Upper lobe of left lung (tissue), 6 donors: ENCODE measurements around the gene PCBP3. TPM values are rescaled to one million over a fixed set of nuclear protein-coding genes. Genes with fewer than 3 reads are reported as not detected.
A peak's percentile ranks its signal among the peaks of the same experiment; 100 is the strongest.

Source experiments
- ATAC-seq, 2 donors: fragments of 200-7000 bp; cut with Tn5 transposase; one replicate each; pipeline ENCODE4 v1.9.1; 2022; ENCODE audit warnings: mild to moderate bottlenecking in 2 of 2, moderate library complexity in 2 of 2; ENCODE audit not compliant: low FRiP score in 2 of 2
- DNase-seq, 2 donors: peaks; one replicate each; pipeline ENCODE4 v3.0.0-alpha.2; 2019 to 2020
- H3K27ac ChIP-seq, 4 donors: fragments of 200-600 bp; sonication (generic); one replicate each; pipeline ENCODE4 v1.5.1; 2016 to 2019
- H3K27me3 ChIP-seq, 4 donors: fragments of 200-600 bp; sonication (generic); one replicate each; pipeline ENCODE4 v1.5.1; 2017 to 2019
- H3K36me3 ChIP-seq, 4 donors: fragments of 200-600 bp; sonication (generic); one replicate each; pipeline ENCODE4 v1.5.1; 2016 to 2019
- H3K4me1 ChIP-seq, 4 donors: fragments of 200-600 bp; sonication (generic); one replicate each; pipeline ENCODE4 v1.5.1; 2018 to 2019
- H3K4me3 ChIP-seq, 4 donors: fragments of 200-600 bp; sonication (generic); one replicate each; pipeline ENCODE4 v1.5.1; 2017 to 2019; ENCODE audit warnings: mild to moderate bottlenecking in 2 of 4, moderate library complexity in 1 of 4
- H3K9me3 ChIP-seq, 4 donors: fragments of 200-600 bp; sonication (generic); one replicate each; pipeline ENCODE4 v1.5.1; 2018 to 2019
- CTCF ChIP-seq, 6 experiments: fragments of 450-650 bp in 4 of 6; fragments of 200-600 bp in 2 of 6; sonication (generic) in 2 of 6; IDR thresholded peaks; one replicate each; pipeline ENCODE4 v1.5.1; 2016 to 2019; ENCODE audit warnings: antibody characterized with exemption in 6 of 6
- EP300 ChIP-seq, 4 donors: sonication (generic); formaldehyde crosslinking; IDR thresholded peaks; one replicate each; pipeline ENCODE4 v1.5.1; 2017; ENCODE audit warnings: antibody characterized with exemption in 4 of 4, control low read depth in 2 of 4
- POLR2A ChIP-seq, 4 donors: fragments of 450-650 bp; IDR thresholded peaks; one replicate each; pipeline ENCODE4 v1.5.1; 2016 to 2017; ENCODE audit warnings: antibody characterized with exemption in 4 of 4, mild to moderate bottlenecking in 2 of 4
- POLR2AphosphoS5 ChIP-seq, 2 donors: sonication (generic); formaldehyde crosslinking; IDR thresholded peaks; one replicate each; pipeline ENCODE4 v1.5.1; 2017; ENCODE audit warnings: antibody characterized with exemption in 2 of 2
- WGBS, 2 donors: methylation state at CpG; one replicate each; pipeline ENCODE4 v1.1.5; 2017 to 2018; 5-methylcytosine and 5-hydroxymethylcytosine counted together
- total RNA-seq, 6 donors: library from RNA; depleted of rRNA in 4 of 6; stranded (reverse); fragments of >200 nt in 4 of 6; gene quantifications; one replicate each; pipeline versions ENCODE4 v1.1.0 to v1.2.1, GENCODE V29; 2016 to 2021
- donor health status: DM: no; HTN: no; CAD: no; lungs with moderate emphysema.
- donor health status: DM: no; HTN: yes; CAD: no; lungs with severe emphysema.

Gene PCBP3
- total RNA-seq, 6 donors from 2014 or later, result 0.78 to 10.5 (median 3.3) TPM

- Histone ChIP-seq H3K4me3 (no peak overlapping the region), H3K27me3 (no peaks in the 10 kb centered on the region), H3K36me3 (no peaks in the 10 kb centered on the region), H3K27ac (no peak overlapping the region), H3K9me3 (no peaks in the 10 kb centered on the region), H3K4me1 (peaks cover 0 to 8% (median 1%) of the 10 kb centered on the region in 4 donors)
- ATAC-seq (no peak), DNase-seq (peak in 1 of 2 donors; percentile 34)
- no peak for TF ChIP-seq CTCF (IDR thresholded peaks at IDR 0.05)
- no peak for TF ChIP-seq POLR2A (IDR thresholded peaks at IDR 0.05)
- no peak for TF ChIP-seq EP300 (IDR thresholded peaks at IDR 0.05)
- TF ChIP-seq POLR2AphosphoS5 (IDR thresholded peaks at IDR 0.05), result no peak
- WGBS, 2 donors, result 80 to 85% methylated on average over 12 of the region's 12 CpGs
Observed at GRCh38 chr21:45945868-45946210, 302.3 kb downstream of the PCBP3 start.

- no peaks in the 10 kb centered on the region for H3K36me3 ChIP-seq
- DNase-seq, result peak in 1 of 2 donors; percentile 44
- H3K4me3 ChIP-seq, result no peak overlapping the region
- no peak for ATAC-seq
- H3K27me3 ChIP-seq, result no peaks in the 10 kb centered on the region
- TF ChIP-seq EP300 (IDR thresholded peaks at IDR 0.05) (no peak), POLR2AphosphoS5 (IDR thresholded peaks at IDR 0.05) (no peak), POLR2A (IDR thresholded peaks at IDR 0.05) (no peak), CTCF (IDR thresholded peaks at IDR 0.05) (no peak)
- H3K9me3 ChIP-seq, result no peaks in the 10 kb centered on the region
- no peak overlapping the region for H3K27ac ChIP-seq
- WGBS, 2 donors, result 92% methylated on average over 14 to 16 of the region's 16 CpGs
- H3K4me1 ChIP-seq, result peaks cover 0 to 8% (median 3%) of the 10 kb centered on the region in 4 donors
Observed at GRCh38 chr21:45947296-45947695, 303.8 kb downstream of the PCBP3 start.

GRCh38 chr21:45947716-45948255 is 304.3 kb downstream of the PCBP3 start:
- no peaks in the 10 kb centered on the region for H3K9me3 ChIP-seq
- H3K4me1 ChIP-seq, result peaks cover 0 to 8% (median 3%) of the 10 kb centered on the region in 4 donors
- H3K27ac ChIP-seq, result no peak overlapping the region
- DNase-seq, result peak in 1 of 2 donors; percentile 60
- WGBS, 2 donors, result 87 to 90% methylated on average over 16 of the region's 16 CpGs
- no peaks in the 10 kb centered on the region for H3K27me3 ChIP-seq
- no peak overlapping the region for H3K4me3 ChIP-seq
- no peak for TF ChIP-seq EP300 (IDR thresholded peaks at IDR 0.05)
- TF ChIP-seq CTCF (IDR thresholded peaks at IDR 0.05), result no peak
- no peak for TF ChIP-seq POLR2A (IDR thresholded peaks at IDR 0.05)
- no peak for TF ChIP-seq POLR2AphosphoS5 (IDR thresholded peaks at IDR 0.05)
- H3K36me3 ChIP-seq, result no peaks in the 10 kb centered on the region
- no peak for ATAC-seq

- Histone ChIP-seq H3K4me1 (peaks cover 0 to 8% (median 3%) of the 10 kb centered on the region in 4 donors), H3K27me3 (no peaks in the 10 kb centered on the region), H3K9me3 (no peaks in the 10 kb centered on the region), H3K4me3 (no peak overlapping the region), H3K36me3 (no peaks in the 10 kb centered on the region), H3K27ac (no peak overlapping the region)
- no peak for ATAC-seq
- TF ChIP-seq POLR2AphosphoS5 (IDR thresholded peaks at IDR 0.05) (no peak), EP300 (IDR thresholded peaks at IDR 0.05) (no peak), CTCF (IDR thresholded peaks at IDR 0.05) (no peak), POLR2A (IDR thresholded peaks at IDR 0.05) (no peak)
- 71 to 74% methylated on average over 14 to 28 of the region's 29 CpGs for WGBS, 2 donors
- peak in 1 of 2 donors; percentile 65 for DNase-seq
Observed at GRCh38 chr21:45948576-45949141, 305.1 kb downstream of the PCBP3 start.
